DMS79 treated with DMSO at 0.1 percent for 48 hours (cell line): ENCODE results near the gene ST6GALNAC3.

ENCODE experiments used
- DNase-seq: peaks from one replicate; lab custom pipeline; 2025; lab: John Stamatoyannopoulos, UW

The ST6GALNAC3 gene

DNA sequence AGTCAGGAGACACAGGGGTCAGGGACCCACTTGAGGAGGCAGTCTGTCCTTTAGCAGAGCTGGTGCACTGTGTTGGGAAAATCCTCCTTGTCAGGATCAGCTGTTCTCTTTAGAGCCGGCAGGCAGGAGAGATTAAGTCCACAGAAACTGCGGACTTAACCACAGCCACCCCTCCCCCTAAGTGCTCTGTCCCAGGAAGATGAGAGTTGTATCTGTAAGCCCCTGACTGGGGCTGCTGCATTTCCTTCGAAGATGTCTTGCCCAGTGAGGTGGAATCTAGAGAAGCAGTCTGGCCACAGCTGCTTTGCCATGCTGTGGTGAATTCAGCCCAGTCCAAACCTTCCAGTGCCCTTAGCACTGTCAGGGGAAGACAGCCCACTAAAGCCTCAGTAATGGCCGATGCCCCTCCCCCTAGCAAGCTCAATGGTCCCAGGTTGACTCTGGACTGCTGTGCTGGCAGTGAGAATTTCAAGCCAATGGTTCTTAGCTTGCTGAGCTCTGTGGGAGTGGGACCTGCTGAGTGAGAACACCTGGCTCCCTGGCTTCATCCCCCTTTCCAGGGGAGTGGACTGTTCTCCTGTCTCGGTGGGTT, 172.8 kb downstream of the ST6GALNAC3 start:
- no peak for DNase-seq

DNA sequence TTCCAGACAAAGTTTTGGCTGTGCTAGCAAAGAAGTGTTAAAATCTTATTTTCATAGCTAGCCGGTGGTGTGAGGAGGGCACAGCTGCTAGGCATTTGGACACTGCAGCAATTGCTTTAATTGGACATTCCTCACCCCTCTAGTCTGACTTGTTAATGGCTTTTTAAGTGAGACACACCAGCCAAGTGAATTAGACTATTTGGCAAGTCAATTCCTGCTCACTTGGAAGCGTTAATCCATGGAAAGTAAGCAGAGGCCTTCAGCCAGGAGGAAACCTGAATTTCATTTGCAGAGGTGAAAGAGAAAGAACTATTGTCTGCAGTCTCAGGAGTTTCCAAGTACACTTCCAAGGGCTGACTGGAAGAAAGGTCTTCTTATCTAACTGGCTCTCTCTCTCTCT, 175.7 kb downstream of the ST6GALNAC3 start:
- no peak for DNase-seq

DNA sequence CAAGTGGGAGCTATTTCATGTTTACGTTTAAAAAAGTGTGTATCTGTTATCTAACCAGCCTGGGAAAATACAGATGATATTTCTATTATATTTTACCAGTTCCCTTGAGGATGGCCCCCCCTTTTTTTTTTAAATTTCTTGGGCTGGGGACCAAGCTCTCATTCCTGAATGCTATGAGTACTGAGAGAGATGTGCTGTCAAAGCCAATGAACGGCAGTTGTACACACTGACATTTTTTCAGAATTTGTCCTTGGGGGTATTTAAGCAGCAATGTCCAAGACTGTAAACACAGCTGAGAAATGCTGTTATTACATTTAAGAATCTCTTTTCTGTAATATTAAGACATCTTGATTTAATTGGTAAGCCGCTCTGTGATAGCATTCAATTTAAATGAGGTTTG, 177.9 kb downstream of the ST6GALNAC3 start:
- DNase-seq, result no peak

DNA sequence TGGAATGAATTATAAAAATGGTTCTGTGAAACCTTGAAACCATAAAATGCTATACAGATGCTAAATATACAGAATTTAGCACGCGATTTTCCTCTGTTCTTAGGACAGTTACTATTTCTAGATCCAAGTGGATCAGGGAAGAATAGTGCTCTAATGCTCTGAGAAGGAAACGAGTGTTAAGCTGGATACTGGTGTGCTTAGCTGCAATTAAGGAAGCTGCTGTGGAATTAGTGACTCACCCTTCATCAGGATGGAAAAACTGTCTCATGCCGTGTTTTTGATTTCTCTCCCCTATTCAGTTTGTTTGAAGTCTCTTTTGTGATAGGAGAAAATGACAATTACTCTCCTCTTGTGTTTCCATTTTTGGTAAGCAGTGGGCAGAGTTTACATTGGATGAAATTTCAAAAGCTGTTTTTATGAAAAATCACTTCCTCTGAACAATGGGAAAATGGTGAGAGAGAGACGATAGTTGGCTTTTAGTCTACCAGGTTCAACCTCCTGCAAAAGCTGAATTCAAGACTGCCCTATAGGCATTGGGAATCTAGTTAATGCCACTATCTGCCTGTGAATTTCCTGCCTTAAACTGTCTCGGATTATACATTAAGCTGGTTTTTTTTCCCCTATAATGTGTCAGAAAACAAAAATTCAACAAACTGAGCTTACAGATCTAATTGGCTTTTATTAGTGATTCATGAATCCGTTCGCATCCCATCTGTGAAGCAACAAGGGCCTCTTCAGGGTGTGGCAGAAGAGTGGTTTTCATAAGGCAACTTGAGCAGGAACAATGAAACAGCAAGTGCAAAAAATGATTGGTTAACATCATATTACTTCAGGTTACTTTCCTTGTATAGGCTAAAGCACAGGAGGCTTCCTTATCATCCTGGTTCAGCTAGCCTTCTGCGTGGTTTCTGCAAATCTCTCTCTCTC, 179.8 kb downstream of the ST6GALNAC3 start:
- DNase-seq, result peak; percentile 48

DNA sequence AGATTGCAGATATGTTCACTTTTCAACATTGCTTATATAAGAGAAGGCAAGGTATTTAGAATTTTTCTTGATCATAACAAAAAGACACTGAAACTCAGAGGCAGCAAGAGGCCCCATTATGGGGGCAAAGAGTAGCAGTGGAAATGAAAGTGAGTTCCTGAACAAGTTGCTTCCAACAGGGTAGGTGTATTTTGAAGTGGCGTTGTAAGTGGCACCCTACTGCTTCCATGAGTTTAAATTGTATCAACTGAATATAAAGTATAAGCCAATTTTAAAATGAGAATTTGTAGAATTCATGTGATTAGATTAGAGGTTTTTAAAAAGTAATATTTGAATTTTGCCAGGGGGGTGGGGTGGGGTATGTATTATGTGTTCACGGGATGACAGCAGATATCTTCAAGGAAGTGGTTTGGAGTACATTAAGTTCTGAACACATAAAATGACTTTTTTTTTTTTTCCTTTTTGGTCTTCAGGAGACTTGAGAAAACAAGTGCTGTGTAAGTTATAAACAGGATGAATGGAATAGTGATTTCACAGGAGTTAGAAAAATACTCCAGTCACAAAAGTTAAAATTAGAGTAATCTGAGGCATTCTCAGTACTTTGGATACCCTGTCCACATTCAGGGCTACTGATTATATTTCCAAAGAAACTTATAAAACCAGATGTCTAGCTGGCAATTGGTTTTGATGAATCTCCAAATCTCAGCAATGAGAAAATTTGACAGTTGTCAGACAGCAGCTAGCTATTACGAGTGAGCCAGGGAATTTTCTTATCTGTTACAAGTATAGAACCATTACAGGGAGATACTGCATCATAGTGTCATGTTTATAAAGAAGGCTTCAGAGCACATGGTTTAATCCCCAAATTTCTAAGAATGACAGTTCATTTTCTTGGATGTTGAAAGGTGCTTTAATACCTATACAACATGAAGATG, 182.0 kb downstream of the ST6GALNAC3 start:
- peak; percentile 31 for DNase-seq

DNA sequence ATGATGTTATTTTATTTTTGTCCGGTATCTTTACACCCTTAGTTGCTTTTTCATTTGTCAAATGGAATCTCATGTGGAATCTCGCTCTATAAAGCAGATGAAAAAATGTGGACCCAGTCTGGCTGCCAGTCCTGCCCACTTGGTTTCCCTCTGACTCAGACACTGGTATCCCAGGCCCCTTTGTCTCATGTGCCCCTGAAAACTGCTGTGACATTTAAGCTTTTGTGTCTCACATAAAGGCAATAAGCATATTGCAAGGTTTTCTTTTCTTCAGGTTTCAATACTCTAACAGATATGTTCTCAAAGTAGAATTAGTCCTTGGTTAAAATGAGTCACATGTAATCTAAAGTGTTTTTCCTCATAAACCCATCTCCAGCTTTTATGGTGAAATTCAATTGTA, 183.3 kb downstream of the ST6GALNAC3 start:
- DNase-seq, result no peak

DNA sequence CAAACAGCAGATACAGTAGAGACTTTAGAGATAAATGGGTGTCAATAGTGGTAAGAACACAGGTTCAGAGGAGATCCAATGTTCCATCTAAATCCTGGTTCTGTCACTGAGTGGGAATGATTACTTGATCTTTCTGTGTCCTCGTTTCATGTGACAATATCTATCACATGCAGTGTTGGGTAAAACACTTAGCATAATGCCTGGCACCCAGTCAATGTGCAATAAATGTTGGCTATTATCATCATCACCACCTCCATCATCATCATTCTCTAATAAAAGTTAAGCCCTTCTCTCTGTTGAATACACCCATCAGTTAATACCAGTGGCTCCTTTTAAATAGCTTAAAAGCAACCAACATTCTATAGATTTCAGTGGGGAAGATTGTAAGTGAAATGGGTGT, 184.7 kb downstream of the ST6GALNAC3 start:
- DNase-seq, result no peak

DNA sequence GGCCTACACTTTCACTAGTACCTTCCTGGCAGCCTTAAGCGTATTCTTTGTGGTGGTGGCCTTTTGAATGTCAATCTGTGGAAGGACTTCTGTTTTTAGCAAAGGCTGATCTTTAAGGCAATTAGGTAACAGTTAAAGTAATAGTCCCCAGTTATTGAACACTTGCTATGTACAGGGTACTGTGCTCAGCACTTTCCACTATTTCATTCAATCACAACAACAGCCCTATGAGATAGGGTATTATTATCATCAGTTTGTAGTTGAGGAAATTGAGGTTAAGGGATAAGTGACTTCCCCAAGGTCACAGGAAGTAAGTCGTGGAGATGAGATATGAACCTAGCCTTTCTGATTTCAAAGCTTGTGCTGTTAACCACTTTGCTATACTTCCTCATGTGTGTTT, 185.7 kb downstream of the ST6GALNAC3 start:
- no peak for DNase-seq

DNA sequence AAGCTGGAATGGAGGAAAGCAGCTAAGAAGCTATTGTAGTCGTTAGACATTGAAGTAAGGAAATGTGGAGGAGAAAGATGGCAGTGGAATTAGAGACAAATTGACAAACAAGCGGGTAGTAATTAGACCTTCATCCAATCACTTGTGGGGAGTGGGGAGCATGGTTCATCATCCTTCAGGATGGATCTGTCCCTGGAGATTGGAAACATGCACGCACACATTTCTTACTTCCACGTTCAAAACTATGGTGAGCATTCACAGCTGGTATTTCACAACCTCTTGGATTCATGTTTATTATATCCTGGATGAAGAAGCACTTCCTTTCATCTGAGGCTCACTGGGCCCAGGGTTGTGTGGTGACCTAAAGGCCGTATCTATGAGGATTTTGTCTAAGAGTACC, 188.1 kb downstream of the ST6GALNAC3 start:
- DNase-seq, result no peak

DNA sequence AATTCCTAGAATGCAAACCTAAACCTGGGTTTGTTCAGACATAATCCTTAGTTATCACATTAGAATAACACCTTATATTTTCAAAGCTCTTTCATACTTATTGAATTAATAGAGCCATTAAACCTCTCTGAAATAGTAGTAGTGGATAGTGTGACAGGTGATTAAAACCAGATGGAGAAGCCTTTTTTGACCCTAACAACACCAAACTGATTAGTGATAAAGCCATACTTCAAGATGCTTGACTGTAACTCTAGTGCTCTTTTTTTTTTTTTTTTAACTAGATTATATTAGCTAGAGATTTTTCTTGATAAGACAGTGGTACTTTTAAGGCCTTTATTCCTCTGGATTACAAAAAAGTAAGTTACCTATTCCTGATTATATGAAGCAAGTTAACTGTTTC, 190.1 kb downstream of the ST6GALNAC3 start:
- DNase-seq, result no peak

DNA sequence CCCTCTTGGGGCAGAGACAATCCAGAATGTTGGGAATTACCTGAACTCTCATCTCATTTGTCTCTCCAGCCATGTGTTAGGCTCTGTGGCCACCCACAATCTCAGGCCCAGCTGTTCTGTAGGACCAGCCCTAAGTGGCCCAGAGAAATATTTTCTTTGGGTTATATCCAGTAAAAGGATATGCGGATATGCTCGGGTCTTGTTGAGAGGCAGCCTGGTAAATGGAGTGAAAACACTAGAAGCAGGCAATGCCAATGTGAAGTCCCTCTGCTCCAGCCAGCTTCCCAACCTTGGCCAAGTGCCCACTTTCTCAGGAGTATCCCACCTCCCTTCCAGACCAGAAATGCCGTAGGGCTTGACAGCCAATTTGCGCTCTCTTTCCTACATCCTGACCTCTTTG, 192.2 kb downstream of the ST6GALNAC3 start:
- peak; percentile 43 for DNase-seq

DNA sequence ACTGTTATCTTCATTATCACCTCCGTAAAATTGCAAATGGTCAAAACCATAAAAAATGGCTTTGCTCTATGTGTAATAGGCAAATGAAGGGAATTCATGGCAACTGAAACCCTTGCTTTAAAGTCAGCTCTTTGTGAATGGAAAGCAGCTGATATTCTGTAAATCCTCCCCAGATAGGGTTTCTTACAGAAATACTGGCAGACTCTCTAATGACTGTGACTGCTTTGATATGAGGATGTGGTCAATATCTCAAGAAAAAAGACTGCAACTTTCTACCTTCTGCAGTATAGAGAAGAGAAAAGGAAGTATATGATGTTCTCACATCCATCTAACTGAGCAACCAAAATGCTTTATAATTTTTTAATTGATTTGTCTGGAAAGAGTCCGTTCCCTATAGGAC, 193.1 kb downstream of the ST6GALNAC3 start:
- DNase-seq, result no peak

DNA sequence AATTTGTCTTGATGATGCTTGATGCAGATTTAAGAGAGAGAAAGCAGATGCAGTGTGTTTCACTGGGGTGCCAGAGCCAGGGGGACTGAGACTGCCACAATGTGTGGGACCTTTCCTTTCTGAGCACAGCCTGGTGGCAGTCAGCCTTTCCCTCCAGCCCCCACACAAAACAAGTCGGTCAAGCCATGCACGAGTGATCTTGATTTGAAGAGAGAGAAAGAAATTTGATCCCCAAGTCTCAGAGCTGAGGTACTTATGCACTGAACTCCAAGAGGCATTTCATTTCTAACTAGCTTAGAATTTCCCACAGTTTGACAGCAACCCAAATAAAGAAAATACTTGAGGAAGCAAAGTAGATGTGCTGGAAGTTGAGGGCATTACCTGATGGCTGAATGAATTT, 193.8 kb downstream of the ST6GALNAC3 start:
- DNase-seq, result peak; percentile 85

DNA sequence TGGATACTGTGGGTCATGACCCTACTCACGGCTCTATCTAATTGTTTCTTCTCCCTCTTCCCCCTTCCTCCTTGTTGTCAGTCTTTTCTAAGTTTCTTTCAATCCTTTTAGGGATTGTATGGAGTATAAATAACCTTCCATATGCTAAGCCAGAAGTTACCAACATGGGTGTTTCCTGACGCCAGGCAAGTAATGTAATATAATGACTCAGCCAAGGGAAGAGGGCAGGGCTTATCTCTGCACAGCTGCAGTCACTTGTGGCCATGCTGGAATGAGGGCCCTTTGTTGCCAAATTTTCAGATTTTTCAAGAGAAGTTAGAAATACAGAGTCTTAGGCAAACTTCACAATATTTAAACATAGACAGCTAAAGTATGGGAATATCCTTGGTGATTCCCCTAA, 194.6 kb downstream of the ST6GALNAC3 start:
- peak; percentile 7 for DNase-seq

DNA sequence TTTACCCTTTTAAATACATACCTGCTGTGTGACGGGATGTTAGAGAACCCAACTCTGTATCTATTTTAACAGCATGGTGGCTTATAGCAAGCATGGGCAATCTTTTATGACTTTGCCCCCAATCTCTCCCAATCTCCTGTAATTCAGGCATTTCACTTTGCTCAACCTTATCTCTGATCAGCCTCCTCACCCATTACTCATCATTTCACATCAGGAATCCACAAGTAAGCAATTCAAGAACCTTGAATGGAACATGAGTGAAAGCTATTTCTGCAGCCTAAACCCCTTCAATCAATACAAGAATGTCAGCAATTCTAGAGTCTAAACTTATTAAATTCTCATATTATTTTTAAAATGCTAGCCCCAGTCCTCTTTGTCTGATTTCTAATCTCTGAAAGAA, 199.8 kb downstream of the ST6GALNAC3 start:
- DNase-seq, result no peak

DNA sequence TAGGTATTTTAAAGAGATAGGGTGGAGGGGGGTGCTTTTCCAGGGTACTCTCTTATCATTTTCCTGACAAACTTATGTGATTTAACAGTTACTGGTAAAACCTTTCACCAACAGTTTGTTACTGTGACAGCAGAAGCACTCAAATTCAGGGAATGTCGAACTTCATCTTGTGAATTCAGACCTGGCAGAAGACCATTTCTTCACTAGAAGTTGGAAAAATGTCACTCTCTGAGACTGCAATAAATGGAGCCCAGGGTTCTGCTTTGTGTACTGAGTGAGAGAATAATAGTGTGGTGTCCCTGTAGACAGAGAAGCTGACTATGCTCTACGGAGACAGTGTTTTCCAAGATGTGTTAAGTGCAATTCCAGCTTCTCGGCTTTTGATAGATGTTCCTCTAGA, 200.2 kb downstream of the ST6GALNAC3 start:
- DNase-seq, result no peak

DNA sequence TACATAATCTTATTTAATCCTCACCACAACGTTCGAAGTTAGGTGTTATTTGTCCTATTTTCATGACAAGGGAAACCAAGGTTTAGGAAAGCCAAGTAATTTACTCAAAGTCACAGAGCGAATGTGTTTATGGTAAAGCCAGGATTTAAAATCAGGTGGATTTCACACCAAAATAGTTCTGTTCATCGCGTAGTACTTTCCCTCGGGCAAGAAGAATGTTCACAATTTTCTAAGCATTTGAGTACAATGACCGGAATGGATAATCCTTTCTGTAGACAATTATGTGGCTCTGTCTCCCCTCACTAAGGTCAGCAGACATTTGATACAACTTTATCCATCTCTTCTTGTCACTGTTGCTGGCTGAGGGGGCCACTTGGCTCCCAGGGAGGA, 204.2 kb downstream of the ST6GALNAC3 start:
- DNase-seq, result no peak

DNA sequence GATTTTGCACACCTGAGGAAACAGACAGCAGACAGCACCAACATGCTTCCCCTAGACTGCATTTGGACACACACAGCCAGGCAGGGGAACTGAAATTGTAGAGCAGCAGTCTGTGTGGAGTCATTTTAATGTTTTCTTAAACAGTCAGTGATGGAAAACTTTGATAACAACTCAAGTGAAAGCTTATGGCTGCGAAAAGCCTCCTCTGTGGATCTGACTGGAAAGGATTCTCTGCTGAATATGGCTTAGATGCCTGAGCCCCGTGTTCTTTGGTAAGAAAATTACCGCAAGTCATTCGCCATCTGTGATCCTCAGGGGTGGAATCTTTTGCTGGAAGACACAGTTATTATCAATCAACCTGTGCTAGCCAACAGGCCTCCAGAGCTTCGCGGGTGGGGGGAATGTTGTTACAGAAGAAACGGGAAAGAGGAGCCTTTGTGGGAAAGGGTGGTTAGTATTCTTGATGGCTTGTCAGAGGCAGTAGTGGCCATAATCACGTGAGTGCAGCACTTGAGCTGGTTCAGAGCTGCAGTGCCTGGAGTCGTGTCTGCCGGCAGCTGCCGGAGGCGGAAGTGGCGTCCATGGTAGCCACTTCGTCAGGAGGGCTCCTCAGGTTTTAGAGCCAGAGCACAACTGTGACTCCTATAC, 204.7 kb downstream of the ST6GALNAC3 start:
- no peak for DNase-seq

DNA sequence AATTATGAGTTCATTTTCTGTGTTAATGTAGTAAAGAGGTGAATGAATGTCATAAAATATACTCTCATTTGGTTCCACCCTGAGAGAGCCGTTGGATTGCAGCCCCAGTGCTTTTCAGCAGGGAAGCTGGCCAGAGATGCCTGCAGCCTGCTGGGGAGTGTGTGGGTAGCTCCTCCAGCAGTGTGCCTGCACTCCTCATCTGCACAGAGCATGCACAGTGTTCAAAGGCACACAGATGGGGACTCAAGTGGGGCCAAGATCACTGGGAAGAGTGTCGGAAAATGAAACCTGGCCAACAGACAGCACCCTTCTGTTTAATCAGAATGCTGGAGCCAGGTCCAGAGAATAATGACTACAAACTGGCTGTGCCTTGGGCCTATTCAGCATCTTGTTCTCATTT, 206.8 kb downstream of the ST6GALNAC3 start:
- peak; percentile 32 for DNase-seq

DNA sequence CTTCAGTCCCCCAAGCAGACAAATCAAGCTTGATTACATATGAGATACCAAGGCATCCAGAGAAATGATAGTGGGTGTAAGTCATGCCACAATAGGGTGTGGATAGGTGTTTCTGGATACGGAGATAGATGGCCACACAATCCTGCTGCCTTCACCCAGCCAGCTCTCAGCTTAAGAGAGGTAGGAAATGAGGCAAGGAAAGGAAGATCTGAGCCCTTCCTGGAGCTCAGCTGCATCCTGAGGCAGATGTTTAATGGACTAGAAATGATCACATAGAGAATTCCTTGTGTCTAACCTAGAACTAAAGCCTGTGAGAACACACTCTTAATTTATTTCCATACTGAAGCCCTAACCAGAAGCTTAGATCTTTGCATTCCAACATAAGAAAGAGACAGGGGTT, 210.3 kb downstream of the ST6GALNAC3 start:
- DNase-seq, result no peak

DNA sequence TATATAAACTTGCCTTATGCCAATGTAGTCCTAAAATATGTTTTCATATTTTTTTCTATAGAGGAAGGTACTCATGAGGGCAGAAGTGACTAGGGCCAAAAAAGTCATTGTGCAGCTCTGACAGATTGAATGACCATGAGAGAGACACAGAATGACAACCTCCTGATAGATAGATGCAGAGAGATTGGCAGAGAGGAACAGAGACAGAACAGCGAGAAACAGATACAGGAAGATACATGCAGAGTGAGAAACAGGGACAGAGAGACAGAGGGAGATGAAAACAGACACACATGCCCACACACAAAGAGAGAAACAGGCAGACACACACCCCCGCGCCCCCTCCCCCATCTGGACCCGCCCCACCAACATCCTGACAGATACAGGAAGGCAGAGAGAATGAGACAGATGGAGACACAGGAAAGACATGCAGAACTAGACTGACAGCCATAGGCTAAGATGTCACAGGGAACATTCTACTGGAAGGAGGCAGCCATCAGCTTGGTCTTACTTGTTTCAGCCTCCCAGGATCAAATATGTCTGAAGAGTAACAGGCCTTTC, 211.1 kb downstream of the ST6GALNAC3 start:
- no peak for DNase-seq

DNA sequence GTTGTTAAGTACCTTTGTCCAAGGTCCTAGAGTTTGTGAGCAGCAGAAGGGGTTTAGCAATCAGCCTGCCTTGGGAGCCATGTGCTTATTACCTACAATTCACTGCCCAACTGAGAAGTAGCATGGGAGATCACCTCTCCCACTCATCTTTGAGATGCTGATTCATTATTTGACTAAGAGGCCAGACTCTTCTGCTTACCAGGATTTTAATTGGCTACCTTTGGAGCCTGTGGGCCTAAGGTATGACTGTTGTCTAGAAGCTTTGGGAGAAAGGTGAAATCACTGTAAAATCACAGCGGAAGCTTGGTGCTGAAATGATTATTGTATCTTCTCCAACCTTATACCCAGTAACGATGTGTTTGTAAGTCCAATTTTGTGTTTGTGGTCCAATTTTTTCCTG, 213.4 kb downstream of the ST6GALNAC3 start:
- no peak for DNase-seq
